SK-MEL-5 (cell line): Measurements from ENCODE around the gene HEXIM1. TPM values are rescaled to one million over a fixed set of nuclear protein-coding genes. Genes with fewer than 3 reads are reported as not detected.

Source experiments
- DNase-seq: peaks from one replicate; pipeline ENCODE4 v3.0.0-alpha.2; 2016; ENCODE audit warnings: low read depth, low spot score
- in situ Hi-C: cut with HindIII; loops from 2 replicates; pipeline ENCODE4 v1.10.0; 2016; ENCODE audit warnings: low sequenced_read_pairs, high pct_unique_total_duplicates, low pct_unique_long_range_greater_than_20kb
- polyA plus RNA-seq, 2 experiments: library from polyadenylated mRNA; depleted of rRNA; stranded (reverse); fragments of >200 nt; gene quantifications; 2 replicates each; pipeline ENCODE4 v1.2.3, GENCODE V29; 2015
- total RNA-seq: library from RNA; depleted of rRNA; stranded (reverse); fragments of >200 nt; shearing (Covaris generic); gene quantifications from 2 replicates; pipeline ENCODE4 v1.2.3, GENCODE V29; 2014; rRNA removed

The HEXIM1 gene, protein sequence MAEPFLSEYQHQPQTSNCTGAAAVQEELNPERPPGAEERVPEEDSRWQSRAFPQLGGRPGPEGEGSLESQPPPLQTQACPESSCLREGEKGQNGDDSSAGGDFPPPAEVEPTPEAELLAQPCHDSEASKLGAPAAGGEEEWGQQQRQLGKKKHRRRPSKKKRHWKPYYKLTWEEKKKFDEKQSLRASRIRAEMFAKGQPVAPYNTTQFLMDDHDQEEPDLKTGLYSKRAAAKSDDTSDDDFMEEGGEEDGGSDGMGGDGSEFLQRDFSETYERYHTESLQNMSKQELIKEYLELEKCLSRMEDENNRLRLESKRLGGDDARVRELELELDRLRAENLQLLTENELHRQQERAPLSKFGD
- total RNA-seq = 10.6 and 14.4 TPM in 2 replicates
- 31.6 and 32.3 TPM in 2 replicates for polyA plus RNA-seq (2015; cell fraction: cytosol; rRNA removed)
- 24.4 and 38.3 TPM in 2 replicates for polyA plus RNA-seq (2015; cell fraction: nucleus; rRNA removed)

DNA sequence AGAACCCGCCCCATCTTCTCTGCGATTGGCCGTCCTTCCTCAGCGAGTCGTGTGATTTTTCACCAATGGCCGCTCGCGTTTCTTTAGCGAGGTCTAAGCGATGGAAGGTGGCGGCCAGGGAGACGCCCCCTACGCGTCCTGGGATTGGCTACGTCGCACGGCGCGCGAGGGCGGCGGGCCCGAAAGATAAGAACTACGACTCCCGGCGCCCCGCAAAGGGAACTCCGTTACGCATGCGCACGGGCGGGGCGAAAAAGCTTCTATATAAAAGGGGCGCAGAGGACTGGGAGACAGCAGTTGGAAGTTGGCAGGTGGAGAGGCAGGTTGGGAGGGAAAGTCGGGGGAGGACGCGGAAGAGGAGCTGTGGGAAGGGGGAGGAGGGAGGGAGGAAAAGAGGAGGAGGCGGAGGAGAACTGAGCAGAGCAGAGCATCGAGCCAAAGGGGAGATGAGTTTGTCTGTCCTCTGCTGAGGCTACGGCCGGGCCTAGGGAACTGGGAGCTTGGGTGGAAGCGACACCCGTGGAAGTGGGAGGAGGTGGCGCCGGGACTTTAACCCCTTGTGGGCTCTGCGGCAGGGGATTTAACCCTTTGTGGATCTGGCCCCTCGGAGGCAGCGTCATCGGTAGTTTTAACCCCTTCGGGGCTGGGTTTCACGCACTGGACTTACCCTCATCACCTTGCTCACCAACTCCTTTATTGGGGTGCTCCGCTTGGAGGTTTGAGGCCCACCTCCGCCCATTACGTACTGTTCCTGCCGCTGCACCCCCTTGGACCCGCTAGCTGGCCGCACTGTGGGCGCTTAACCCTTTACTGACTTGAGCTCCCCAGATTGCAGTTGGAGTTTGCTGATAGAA, at the start of gene HEXIM1:
Gene HEXIM1, plus strand, starts transcription at position 293 of the 854 bp plus-strand sequence. CDS start 716 bp downstream, outside the sequence.
- in situ Hi-C loops = no loop called here
- DNase-seq = peak; percentile 99

DNA sequence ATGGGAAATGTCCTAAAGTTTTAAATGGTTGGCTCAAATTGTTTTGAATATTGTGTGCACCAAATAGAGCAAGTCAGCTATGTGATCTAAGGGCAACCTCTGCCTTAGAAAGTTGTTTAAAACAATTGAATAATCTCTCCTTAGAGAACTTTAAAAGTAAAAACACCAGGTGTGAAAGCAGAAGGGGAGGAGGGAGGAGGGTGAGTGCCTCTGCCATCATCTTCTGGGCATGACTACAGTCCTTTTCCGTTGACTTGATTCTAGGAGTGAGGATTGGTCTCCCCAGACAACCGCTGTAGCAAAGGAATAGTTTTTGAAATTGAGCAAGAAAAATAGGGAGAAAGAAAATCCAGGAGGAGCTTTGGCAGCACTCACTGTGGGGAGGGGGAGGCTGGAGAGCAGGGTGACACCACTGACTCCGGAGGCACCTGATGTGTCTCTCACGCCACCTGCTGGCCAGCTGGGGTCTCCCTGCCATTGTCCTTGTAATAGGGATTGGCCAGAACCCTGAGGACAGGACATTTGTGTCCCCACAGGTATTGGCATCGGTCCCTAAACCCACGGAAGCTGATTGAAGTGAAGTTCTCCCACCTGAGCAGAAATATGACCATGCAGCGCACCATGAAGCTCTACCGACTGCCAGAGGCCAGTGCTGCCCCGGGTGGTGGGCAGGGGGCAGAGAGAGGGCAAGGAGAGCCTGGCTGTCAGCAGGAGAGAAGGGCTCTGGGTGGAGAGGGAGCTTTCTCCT, 49.2 kb upstream of the HEXIM1 start:
- in situ Hi-C loops = no loop called here

DNA sequence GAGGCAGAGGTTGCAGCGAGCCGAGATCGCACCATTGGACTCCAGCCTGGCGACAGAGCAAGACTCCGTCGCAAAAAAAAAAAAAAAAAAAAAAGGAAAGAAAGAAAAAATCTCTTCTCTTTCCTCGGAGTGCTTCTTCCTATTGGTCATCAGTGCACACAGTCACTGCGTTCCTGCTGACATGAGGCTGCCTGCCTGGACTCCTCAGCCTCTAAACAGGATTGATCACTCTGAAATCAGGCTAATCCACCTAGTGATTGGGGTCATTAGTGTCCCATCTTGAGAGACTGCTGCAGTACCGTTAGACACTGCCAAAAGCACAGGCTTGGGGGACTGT, 46.8 kb upstream of the HEXIM1 start:
- in situ Hi-C loops = no loop called here

More for the DNA sequence above, 49.2 kb upstream of the HEXIM1 start:
- DNase-seq = peak; percentile 76

DNA sequence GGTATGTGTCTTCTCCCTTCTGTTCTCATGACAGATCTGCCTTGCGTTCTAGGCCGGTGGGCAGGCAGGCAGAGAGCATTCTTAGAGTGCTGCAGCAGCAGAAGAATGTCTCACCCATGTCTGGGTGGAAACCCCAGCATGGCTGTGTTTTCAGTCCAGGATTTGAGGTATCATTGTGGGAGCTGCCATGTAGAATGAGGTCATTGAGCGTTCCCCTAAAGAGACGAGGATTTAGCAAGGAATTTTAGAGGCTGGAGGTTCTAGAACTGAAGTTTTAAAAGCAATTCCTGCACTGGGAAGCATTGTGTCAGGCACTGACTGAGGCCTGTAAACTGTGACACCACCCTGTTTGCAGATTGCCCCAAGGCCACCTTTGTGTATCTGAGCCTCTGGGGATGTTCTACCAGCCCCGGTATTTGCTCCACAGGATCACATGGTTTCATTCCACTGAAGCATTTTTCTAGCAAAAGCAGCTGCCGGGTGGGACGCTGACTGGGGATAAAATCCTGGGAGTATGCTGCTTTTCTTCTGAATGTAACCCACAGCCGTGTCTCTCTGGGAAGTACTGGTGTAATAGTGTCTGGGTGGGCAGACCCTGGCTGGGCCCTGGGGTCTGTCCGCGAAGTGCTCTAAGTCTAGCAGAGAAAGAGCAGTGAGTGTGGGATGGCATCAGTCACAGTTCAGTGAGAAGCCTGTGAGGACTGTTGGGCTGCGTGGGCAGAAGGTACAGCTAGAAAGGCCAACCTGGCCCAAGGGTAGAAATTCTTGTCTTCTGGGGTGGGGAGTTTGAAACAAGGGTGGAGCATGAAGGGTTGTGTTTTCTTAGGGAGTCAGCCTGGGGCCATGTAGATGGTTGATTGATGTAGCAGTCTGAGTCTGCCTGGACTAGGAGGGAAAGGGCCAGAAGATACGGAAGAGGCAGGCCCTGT, 46.1 kb upstream of the HEXIM1 start:
- in situ Hi-C loops = no loop called here
- DNase-seq = no peak

More for the DNA sequence above, 46.8 kb upstream of the HEXIM1 start:
- DNase-seq = no peak

DNA sequence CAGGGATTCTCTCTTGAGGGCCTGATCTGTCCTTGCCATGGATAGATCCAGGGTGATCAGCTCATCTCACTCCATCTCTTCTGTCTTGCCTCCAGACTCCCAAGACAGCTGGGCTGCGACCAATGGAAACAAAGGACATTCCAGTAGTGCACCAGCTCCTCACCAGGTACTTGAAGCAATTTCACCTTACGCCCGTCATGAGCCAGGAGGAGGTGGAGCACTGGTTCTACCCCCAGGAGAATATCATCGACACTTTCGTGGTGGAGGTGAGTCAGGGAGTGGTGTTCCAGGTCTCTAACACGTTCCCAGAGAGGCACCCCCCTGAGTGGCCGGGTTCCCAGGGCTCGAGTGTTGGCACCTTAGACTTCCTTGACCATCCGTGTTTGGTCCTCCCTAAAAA, 45.4 kb upstream of the HEXIM1 start:
- DNase-seq = no peak
- in situ Hi-C loops = no loop called here

DNA sequence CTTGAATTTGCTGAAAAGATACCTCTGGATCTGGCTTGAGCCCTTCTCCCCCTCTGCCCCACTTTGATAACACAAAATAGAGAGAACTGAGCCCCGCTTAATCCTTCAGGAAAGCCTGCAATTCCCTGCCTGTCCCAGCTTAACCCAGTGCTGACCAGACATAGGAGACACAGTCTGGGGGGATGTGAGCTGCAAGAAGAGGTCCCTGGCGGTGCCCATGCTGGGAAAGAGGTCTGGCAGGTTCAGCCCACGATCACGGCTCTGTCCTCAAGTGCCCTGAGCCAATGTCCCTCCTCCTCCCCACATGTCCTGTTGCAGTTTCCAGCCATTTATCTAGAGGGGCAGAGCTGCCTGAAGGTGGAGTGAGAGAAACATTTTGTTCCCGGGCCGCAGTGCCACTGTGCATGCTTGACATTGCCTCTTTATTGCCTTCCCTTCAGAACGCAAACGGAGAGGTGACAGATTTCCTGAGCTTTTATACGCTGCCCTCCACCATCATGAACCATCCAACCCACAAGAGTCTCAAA, 44.9 kb upstream of the HEXIM1 start:
- DNase-seq = no peak
- in situ Hi-C loops = no loop called here

DNA sequence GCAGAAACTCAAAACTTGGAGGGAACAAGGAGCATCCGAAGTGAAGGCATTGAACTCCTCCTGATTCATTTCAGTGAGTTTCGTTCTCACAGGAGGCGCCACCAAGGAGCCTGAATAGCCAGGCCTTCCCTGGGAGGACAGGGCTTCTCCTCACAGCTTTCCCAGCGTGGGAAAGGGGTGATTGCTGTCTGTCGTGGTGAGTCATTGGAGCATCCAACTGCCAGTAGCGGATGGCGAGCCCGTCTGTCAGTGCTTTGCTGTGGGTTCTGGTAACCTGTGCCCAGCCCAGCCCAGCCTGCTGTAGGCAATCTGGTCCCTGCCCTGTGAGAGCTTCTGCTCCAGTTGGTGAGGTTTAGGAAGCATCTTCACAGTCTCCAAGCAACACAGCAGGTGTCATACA, 44.2 kb upstream of the HEXIM1 start:
- in situ Hi-C loops = no loop called here
- no peak for DNase-seq

DNA sequence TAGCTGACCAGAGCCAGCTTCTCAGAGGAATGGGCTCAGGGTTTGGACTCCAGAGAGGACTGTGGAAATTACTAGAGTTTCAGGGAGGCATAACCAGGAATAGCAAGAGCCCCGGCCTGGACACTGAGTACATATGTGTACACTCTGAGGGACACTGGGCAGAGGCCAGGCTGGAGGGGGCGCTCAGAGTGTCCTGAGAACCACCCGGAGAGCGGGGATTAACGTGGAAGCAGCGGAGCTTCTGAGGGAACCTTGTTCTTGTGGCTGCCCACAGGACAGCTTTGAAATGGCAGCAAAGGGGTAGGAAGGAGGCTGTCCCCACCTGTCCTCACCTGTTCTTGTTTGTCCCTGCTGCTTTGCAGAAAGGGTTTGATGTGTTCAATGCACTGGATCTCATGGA, 43.8 kb upstream of the HEXIM1 start:
- DNase-seq = no peak
- in situ Hi-C loops = no loop called here

DNA sequence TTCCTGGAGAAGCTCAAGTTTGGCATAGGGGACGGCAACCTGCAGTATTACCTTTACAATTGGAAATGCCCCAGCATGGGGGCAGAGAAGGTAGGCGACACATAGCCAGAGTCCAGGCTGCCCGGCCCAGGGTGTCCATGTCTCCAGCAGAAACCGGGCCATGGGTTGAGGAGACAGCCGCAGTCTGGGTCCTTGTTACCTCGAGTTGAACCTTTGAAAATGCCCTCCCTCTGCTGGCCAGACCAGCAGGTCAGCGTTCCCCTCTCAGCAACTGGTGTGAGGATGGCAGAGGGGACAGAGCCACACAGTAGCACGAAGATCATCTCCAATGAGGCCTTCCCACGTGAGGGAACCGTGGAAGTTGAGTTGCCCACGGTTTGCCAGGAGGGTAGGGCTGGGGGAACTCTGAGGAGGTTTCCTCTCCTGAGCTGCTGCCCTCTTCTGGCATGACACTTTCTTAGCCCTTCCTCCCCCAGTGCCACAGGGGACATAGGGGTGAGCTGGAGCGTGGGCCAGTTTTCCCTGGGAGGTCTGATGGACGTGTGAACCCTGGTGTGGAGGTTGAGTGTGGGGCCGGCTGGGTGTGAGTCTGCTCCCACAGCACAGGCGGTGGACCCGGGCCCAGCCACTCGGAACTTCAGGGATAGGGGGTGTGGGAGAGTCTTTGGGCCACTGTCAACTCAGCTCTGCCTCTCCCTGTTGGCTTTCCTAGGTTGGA, 43.2 kb upstream of the HEXIM1 start:
- DNase-seq = no peak
- in situ Hi-C loops = no loop called here

DNA sequence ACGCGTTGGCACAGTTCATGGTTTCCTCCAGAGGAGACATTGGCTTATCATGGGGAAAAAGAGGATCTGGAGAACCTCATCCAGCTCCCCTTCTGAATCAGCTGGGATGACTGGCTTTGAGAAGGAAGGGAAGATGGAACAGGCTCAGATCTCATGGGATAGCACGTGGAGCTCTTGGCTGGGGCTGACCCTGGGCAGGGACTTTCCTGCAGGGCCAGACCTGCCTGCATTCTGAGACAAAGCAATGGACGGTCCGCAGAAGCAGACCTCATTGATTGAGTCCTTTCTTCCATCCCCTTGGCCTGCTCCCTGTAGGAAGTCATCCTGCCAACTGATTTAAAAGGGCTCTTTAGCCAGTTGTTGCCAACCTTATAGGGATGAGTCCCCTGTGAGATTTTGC, 42.2 kb upstream of the HEXIM1 start:
- in situ Hi-C loops = no loop called here
- DNase-seq = no peak

DNA sequence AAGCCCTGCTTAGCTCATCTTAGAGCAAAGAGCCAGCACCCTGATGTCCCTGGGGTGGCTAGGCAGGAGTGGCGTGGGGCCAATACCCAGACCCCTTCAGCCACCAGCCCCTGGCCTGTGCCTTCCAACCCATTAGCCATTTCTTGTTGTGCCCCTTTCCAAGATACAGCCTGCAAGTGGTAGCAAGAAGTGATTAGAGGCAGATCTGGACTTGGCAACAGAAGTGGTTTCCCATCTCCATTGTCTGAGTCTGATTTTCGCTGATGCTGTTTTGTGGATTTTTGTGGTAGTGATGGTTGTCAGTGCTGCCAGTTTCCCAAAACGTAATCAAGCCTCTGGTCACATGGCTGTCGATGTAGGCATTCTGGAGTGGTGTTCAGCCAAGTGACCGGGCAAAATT, 41.7 kb upstream of the HEXIM1 start:
- in situ Hi-C loops = no loop called here
- DNase-seq = no peak

DNA sequence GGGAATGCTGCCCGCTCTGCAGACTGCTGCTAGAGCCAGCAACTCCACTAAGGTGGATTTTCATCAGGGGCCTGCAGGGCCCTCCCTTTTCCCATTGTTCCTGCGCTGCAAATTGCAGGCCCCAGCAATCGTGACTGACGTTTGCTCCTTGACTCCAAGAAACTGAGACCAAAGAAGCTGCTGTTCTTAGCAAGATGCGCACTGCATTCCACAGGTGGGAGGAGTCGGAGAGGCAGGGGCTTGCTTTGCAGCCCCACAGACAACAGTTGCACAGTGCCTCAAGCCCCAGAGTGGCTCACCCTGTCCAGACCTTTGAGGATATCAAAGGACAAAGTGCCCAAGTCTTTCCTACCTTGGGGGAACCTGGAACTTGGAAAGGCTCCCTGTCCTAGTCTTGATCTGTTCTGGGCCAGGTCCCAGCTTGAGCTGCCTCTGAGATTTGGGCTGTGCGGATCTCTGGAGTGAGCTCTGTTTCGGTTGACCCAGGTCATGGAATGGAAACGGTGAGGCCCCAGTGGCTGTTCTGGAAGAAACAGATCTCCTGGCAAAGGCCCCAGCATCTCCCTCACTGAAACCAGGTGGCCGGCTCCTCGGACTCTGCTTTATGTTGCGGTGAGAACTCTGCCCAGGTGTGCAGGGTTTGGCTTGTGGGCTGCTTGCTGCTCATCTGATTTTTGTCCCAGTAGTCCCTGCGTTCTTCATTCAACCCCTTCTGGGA, 40.8 kb upstream of the HEXIM1 start:
- DNase-seq = no peak
- in situ Hi-C loops = no loop called here

DNA sequence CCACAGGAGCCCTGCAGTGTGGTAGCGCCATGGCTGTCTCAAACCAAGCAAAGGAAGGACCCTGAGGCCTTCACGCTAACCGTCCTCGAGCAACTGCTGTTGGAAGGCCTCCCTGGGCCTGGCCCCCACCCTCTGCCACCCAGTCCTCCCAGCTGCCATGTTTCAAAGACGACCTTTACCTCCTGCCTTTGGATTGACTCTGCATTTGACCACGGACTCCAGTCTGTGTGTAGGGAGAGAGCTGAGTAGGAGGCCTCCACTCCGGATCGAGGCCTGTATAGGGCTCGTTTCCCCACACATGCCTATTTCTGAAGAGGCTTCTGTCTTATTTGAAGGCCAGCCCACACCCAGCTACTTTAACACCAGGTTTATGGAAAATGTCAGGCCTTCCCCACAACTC, 40.2 kb upstream of the HEXIM1 start:
- in situ Hi-C loops = no loop called here
- no peak for DNase-seq

DNA sequence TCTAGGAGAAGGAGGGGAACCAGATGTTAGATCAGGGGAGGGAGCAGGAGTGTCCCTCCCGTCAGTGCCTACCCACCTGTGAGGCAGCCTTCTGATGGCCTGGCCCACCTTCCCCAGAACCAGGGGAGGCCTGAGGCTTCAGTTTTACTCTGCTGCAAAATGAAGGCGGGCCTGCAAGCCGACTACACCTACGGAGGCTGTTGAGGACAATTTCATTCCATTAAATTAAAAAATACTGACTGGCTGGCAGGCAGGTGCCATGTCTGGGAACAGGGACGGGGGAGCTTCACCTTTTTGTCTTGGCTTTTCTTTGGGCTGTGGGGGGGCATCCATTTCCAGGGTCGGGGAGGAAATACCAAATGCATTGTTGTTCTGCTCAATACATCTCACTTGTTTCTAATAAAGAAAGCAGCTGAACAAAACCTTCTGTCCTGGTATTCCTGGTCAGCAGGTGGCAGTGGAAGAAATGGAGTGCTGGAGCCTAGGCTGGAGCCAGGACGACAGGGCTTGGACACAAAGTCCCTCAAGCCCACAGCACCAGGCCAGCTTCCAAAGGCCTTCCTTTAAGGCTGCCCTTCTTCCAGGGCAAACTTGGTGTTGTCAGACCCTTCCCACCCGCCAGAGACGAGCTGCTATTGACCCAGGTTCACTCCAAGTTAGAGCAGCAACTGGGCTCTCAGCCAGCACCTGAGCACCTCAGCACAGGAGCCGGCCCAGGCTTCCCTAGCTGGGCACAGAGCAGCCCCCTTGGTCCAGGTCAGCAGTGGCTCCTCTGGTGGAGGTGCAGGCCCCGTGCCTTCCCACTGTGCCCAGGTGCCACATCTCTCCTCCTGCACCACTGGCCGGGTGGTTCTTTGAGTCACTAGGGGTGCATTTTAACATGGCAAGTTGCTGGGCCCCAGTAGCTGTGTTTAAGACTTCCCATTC, 39.4 kb upstream of the HEXIM1 start:
- in situ Hi-C loops = no loop called here
- no peak for DNase-seq
